RWPE1 (cell line): ENCODE results near the gene ZNF561.

ENCODE experiments used
- CTCF ChIA-PET: fragments of 350-600 bp; sonication (Branson Sonifier 250); formaldehyde crosslinking; extraction: SDS; loops from one replicate; lab custom pipeline; 2021; lab: Yijun Ruan, JAX
- POLR2A ChIA-PET: fragments of 400-600 bp; formaldehyde crosslinking; extraction: SDS; loops from one replicate; lab custom pipeline; 2020; ENCODE audit warnings: antibody characterized with exemption; ENCODE audit not compliant: low non-redundant PET; lab: Yijun Ruan, JAX
- DNase-seq: peaks from one replicate; pipeline ENCODE4 v3.0.0; 2012; ENCODE audit warnings: low spot score
- H3K27ac ChIP-seq: fragments of 450-650 bp; 2 replicates; pipeline ENCODE4 v1.5.1; 2017
- CTCF ChIP-seq: fragments of 450-650 bp; conservative IDR thresholded peaks from 2 replicates; pipeline ENCODE4 v1.5.1; 2017; ENCODE audit warnings: low read depth, mild to moderate bottlenecking

ZNF561 gene

GRCh38 chr19:9645472-9645871 is 24.4 kb upstream of the ZNF561 start:
- TF ChIP-seq CTCF = no peak
- H3K27ac ChIP-seq = no peak overlapping the region
- CTCF ChIA-PET = interaction anchor here (0.7 to 0.8 kb wide), 3 partner anchors 9 to 619 kb away, joined by 3 to 11 read pairs (median 4); partner anchors contain the start of gene ZNF561
- POLR2A ChIA-PET = no interaction called here
- no peak for DNase-seq

- CTCF ChIA-PET = interaction anchor here (0.8 kb wide), 1 partner anchor 10 kb away, joined by 11 read pairs; no protein-coding TSS in a partner anchor
- TF ChIP-seq CTCF = no peak
- POLR2A ChIA-PET = interaction anchor here (0.8 kb wide), 1 partner anchor 15 kb away, joined by 3 read pairs; no protein-coding TSS in a partner anchor
- no peak for DNase-seq
- no peak overlapping the region for H3K27ac ChIP-seq
These were observed 23.4 kb upstream of the ZNF561 start for GRCh38 chr19:9644472-9644871.

- no peak overlapping the region for H3K27ac ChIP-seq
- POLR2A ChIA-PET = no interaction called here
- DNase-seq = no peak
- TF ChIP-seq CTCF = no peak
- CTCF ChIA-PET = interaction anchor here (0.7 kb wide), 1 partner anchor 507 kb away, joined by 3 read pairs; no protein-coding TSS in a partner anchor
These were observed 20.8 kb upstream of the ZNF561 start for GRCh38 chr19:9641810-9642209.

DNA sequence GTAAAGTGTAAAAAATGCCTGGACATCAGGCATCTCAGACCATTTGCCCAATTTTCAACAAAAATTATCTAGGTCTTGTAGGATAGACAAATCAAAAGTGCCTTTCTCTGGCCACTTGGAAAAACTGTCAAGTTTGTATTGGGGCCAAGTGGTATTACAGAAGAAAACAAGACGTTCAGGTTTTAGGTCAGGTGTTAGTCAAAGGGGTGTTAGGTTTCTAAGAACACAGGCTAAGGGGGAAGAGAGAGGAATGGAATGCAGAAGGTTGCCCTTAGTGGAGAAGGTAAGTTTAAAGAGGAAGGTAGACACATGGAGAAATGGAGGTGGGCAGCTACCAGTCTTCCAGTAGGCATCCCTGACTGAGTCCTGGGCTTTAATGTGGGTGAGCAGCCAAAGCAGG is 19.9 kb upstream of the ZNF561 start:
- ChIA-PET POLR2A (no interaction called here), CTCF (no interaction called here)
- DNase-seq = no peak
- no peak for TF ChIP-seq CTCF
- no peak overlapping the region for H3K27ac ChIP-seq

DNA sequence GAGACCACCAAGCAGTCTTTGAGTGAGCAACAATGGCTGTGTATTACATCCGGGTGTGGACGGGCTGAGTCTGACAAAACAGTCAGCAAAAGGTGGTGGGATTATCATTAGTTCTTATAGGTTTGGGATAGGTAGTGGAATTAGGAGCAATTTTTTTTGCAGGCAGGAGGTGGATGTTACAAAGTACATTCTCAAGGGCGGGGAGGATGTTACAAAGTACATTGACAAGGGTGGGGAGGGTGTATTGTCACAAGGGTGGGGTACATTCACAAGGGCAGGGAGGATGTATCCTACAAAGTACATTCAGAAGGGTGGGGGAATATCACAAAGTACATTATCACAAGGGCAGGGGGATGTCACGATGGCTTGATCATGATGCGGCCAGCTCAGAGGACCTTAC is 15.0 kb upstream of the ZNF561 start:
- ChIA-PET POLR2A (no interaction called here), CTCF (no interaction called here)
- no peak for DNase-seq
- TF ChIP-seq CTCF = no peak
- no peak overlapping the region for H3K27ac ChIP-seq

GRCh38 chr19:9627856-9628255 is 6.8 kb upstream of the ZNF561 start:
- no peak overlapping the region for H3K27ac ChIP-seq
- CTCF ChIA-PET = no interaction called here
- POLR2A ChIA-PET = no interaction called here
- TF ChIP-seq CTCF = no peak
- DNase-seq = no peak
